Smooth muscle cell of the brain vasculature (primary cell): ENCODE data around the gene STUM.

ENCODE experiments used
- DNase-seq: peaks from one replicate; pipeline ENCODE4 v3.0.0-alpha.2; 2012; ENCODE audit warnings: low read depth, low spot score

The STUM gene

DNA sequence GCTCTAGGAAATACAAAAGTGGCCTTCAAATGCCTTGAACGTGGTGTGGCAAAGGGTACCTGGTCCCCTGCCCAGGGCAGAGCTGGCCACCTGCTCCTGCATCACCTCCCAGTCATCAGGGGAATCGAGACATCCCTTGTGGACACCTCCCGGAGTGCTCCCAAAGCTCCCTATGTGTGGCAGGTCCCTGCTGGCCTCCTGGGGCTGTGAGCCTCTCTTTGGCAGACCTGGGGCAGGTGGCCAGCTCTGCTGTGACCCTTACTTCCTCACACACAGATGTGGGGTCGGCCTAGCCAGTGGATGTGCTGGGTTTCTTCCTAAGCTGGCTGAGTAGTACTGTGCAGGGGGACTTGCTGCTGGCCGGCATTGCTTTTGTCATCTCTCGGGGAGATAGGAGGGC, 104.0 kb downstream of the STUM start:
- no peak for DNase-seq

DNA sequence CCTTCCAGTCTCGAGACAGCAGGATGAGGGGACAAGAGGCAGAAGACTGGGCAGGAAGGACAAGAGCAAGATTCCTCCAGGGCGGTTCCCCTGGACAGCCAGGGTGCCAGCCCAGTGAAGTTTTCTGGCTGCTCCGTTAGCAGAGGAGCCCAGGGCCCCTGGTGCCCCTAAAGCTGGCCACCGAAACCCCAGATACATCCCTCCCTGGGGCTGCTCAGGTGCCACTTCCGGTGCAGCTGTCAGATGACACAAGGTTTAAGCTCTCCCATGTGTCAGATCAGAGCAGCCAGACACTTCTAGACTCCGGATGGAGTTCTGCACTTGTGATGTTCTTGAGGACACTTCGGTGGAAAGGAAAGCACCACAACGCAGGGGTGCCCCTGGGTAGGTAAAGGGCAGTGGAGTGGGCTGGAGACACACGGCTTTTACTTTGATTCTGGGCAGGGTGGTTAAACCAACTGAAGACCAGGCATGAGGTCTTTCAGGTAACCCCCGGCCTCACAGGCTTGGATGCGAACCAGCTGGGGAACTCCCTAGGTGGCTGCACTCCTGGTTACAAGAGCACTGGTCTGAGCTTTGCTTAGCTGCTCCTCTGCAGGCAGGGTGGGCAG, 104.9 kb downstream of the STUM start:
- no peak for DNase-seq

DNA sequence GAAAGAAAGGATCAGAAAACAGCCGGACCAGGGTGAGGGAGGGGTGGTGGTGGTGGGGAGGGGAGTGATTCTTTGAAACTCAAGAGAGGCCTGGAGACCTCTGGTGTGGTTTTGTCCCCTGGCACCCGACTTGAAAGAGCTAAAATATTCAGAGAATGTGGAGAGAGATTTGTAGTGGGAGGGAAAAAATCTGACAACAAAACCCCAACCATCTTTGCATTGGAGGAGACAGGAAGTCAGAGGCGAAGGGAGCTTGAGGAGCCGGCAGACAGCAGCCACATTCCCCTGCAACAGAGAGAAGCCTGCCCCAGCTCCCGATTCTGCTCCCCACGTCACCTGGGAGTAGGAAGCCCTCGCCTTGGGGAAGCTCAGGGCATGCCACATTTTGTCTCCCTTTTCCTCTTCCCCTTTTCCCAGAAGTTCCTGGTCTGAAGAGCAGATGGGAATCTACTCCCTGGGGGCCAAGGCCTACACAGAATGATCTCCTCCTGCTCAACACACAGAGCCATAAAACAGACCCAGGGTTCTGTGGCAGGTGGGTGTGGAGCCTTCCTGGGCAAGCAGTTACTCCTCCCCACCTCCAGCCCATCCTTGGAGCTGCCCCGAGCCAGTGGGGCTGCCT, 105.6 kb downstream of the STUM start:
- no peak for DNase-seq

DNA sequence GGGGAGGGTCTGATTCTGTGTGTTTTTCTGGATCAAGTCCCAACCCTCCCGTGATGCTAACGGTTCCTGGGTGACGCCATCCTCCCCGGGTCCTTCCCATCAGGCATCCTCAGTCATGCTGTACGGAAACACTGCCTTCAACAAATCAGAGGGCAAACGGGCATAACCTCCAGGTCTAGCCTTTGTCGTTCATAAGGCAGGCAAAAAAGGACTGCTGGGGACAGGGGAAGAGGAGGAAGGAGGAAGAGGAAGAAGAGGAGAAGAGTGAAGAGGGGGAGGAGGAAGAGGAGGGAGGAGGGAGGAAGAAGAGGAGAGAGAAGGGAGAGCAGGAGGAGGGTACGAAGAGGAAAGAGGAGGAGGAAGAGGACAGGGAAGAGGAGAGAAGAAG, 106.1 kb downstream of the STUM start:
- no peak for DNase-seq

DNA sequence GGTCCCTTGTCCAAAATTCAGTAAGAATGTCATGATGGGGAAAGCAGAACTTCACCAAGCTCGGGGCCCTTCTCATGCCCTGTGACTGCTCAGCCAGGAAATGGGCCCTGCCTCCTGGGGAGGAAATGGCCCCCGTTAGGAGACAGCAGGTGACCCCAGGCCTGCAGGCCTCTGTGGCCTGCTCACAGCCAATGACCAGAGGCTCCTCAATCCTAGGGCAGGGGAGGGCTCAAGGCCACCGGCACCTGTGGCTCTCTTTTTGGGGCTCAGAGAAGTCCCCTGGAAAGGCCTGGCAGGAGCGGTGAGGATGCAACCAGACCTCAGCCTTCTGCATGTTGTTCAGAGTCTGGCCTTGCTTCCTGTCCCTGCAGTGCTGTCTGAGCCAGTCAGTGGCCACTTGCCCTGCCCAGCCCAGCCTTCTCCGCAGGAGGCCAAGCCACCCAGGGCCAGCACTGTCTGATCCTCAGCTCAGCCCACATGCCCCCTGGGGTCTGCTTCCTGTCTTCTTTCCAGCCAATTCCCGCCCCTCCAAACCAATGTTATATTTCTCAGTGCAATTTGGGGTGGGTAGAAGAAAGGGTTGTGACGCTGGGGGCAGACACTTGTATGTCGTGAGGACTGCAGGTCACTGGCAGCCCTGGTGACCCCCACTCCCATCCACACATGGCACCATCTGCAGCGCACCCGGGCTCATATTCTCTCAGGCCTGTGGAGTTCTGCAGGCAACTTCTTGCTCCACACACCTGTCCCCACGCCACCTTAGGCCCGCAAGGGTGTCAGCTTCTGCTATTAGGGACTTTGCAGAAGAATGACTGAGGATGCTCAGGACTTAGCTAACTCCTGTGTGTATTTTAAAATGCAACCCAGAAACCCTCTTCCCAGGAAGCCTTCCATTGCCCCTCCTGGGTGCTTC, 106.9 kb downstream of the STUM start:
- DNase-seq: no peak

DNA sequence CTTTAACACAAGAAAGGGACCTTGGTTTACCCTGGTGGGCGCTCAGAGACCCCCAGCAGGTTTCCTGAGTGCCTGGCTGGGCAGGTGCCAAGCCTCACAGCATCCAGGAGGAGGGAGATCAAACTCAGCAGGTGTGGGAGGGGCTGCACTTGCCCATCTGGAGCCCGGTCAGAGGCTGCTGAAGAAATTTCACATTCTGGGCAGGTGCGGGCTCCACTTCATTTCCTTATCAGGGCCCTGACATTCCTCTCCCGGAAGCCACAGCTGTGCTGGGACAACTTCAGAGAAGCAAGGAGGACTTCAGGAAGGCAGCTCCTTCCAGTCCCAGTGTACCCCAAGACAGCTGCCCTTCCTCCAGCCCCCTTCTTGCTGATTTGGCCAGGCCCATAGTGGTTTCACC, 107.6 kb downstream of the STUM start:
- DNase-seq: no peak

DNA sequence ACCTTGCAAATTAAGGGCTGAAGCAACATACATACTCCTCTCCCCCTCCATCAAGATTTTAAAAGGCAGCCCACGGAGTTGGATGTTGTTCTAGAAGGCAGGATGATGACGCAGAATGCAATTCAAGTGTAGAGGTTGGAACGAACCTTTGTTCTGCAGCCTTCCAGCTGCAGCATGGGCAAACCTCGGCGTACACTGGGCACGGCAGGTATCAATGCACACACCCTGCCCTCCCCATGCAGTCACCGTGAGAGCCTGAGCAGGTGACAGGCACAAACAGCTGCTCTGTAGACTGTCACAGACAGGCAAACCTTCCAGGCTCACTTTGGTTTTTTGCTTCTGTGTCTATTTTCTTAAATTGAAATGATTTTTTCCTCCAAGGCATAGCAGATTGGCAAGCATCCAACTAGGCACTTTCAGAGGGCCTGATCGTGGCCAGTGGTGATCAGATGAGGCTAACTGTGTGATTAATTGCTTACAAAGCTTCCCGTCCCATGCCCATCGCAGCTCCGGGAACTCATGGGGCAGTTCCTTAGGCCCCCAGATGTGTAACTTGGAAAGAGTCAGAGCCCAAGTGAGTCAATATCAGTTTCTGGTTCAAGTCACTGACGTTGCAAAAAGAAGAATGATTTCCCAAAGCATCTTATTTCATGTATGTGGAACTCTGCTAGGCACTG, 108.2 kb downstream of the STUM start:
- DNase-seq: no peak

DNA sequence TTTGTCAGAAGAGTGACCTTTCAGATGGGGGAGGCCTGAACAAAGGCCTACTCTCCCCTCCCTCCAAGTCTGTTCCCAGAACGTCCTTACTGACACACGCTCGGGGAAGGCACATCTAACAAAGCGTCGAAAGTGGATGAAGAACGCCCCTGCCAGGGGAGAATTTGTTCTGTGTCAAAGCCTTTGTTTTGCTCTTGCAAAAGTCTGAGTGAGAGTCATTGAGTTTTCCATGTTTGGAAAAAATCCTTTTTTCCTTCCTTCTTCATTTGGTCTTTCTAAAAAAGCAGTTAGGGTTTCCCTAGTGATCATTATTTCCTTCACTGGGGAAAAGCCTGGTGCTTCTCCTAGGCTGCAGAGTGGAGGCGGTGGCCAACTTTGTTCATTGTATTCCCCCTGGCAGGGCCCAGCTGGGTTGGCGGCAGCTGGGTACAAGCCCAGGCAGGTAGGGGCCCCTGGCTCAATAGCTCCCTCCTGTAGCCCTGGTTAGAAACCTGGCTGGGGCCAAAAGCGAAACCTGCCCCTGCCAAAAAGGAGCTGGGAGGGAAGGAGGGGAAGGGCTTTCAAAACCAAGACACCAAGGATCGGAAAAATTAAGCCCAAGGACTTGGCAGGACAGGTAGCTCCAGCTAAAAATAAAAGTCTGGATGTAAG, 109.5 kb downstream of the STUM start:
- no peak for DNase-seq

DNA sequence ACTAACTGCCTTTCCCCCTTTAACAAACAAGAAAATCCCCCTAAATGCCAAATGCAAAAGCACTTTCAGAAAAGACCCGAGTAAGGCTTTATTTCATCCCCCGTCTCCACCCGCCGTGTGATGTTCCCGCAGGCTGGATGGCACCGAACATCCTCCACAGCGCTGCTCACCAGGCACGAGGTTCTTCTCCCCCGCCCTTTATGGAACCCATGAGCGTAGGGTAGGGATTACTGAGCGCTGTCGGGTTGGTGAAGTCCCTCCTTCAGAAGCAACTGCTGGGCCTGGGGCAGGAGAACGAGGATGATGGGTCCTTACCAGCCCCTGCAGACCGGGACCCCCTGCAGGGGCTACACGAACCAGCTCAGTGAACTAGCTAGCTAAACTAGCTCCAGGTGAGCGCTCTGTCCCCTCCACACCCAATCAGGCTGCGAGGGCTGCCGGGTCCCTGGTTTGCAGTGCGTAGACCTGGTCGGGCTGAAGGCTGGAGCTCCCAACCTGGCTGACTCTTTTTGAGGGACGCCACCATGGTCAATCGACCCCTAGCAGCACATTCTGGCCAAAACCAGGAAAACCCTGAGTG, 110.1 kb downstream of the STUM start:
- DNase-seq: no peak
